Esophagus mucosa (tissue), 1 donor: Measurements from ENCODE around the gene CYTH2. TPM values are rescaled to one million over a fixed set of nuclear protein-coding genes. Genes with fewer than 3 reads are reported as not detected.

ENCODE experiments used
- ATAC-seq: fragments of 200-7000 bp; cut with Tn5 transposase; one replicate; pipeline ENCODE4 v1.9.1; 2020
- total RNA-seq: library from RNA; stranded (reverse); gene quantifications from one replicate; pipeline ENCODE4 v1.2.4, GENCODE V29; 2023
- donor health status: DM: yes; HTN: yes; CAD: no.

Gene CYTH2
- total RNA-seq, 1 donor from 2014 or later: 47.2 TPM

GRCh38 chr19:48452289-48453190, 16.6 kb upstream of the CYTH2 start:
- peak; percentile 51 for ATAC-seq

- no peak for ATAC-seq
Measured at GRCh38 chr19:48454150-48454730, 14.9 kb upstream of the CYTH2 start.

DNA sequence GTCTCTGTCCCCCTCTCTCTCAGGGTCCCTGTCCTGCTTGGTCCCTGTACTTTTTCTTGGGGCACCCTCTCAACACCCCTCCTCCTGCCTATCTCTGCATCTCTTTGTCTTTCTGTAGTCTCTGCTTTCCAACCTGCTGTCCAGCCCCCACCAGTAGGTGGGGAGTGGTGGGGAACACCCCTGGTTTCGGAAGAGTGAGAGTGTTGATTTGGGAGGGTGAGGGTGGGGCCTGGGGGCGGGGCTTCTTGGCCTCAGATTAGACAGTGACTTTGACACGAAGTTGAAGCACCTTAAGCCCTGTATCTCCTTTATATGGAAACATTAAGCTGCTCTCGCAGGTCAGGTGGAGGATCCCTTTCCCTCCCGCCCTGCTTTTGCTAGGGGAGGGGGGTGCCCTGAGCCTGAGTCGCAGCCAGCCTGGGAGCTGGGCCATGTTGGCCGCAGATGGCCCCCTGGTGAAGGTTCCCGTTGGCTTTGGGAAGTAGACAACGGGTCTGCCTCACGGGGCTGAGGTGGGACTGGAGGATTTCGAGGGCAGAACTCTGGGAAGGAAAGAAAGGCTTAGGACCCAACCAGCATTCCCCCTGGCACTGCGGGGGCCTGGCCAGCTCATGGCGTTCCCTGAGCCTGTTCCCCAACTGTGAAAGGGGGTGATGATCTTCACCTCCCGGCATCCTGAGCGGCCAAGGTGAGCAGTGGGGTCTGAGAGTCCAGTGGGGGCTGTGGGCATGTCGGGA, 13.8 kb upstream of the CYTH2 start, which contains the start of gene KCNJ14:
Gene KCNJ14 (plus strand): TSS at position 404 of the 737 bp plus-strand sequence. CDS start 6,151 bp downstream, outside the sequence.
- no peak for ATAC-seq

DNA sequence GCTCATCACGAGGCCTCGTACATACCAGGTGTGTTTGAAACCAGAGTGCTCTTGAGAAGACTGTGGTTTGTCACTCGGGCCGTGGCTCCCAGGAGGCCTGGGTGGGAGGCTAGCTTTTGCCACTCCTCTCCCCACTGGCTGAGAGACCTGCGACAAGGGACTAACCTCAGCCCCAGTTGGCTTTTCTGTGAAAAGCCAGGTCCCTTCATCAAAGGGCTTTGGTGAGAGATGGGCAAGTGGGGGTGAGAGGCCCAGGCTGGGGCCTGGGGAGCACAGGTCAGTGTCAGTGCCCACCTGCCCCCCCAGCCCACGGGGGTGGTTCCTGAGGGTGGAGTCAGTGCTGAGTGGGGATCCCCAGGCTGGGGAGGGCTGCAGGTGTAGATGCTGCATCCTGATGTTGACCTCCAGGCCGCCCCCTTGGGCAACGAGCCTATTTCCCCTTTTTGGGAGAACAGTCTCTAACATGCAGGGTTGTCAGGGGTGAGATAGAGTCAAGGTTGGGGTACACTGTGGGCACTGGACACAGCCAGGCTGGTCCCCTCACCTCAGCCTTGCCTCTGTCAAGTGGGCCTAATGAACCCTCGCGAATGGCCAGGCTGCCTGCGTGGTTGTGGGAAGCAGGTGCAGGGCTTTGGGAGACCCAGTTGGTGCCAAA, 13.1 kb upstream of the CYTH2 start:
- no peak for ATAC-seq

DNA sequence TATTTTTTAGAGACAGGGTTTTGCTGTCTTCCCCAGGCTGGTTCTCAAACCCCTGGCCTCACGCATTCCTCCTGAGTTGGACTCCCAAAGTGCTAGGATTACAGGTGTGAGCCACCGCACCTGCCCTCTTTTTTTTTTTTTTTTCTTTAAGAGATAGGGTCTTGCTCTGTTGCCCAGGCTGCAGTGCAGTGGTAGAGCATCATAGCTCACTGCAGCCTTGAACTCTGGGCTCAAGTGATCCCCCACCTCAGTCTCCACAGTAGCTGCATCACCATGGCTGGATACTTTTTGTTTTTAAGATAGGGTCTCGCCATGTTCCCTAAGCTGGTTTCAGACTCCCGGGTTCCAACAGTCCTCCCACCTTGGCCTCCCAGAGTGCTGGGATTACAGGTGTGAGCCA, 12.3 kb upstream of the CYTH2 start:
- no peak for ATAC-seq

GRCh38 chr19:48458016-48458415, 11.2 kb upstream of the CYTH2 start:
- ATAC-seq: no peak

DNA sequence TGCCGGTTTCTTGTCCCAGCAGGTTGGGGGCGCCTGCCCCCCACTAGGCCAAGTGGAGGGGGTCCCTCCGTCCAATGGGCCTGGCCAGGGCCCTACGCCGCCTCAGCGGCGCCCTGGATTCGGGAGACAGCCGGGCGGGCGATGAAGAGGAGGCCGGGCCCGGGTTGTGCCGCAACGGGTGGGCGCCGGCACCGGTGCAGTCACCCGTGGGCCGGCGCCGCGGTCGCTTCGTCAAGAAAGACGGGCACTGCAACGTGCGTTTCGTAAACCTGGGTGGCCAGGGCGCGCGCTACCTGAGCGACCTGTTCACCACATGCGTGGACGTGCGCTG, 7.6 kb upstream of the CYTH2 start:
- ATAC-seq: no peak

DNA sequence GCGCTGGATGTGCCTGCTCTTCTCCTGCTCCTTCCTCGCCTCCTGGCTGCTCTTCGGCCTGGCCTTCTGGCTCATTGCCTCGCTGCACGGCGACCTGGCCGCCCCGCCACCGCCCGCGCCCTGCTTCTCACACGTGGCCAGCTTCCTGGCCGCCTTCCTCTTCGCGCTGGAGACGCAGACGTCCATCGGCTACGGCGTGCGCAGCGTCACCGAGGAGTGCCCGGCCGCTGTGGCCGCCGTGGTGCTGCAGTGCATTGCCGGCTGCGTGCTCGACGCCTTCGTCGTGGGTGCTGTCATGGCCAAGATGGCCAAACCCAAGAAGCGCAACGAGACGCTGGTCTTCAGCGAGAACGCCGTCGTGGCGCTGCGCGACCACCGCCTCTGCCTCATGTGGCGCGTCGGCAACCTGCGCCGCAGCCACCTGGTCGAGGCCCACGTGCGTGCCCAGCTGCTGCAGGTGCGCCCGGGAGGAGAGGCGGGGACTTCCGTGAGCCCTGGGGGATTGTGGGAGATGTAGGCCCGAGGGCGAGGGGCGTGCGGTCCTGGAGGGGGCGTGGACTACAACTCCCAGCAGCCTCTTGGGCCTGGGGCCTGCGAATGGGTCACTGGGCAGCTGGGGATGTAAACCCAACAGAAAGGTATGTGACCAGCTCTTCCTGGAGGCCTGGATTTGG, 7.0 kb upstream of the CYTH2 start:
- peak; percentile 3 for ATAC-seq

- no peak for ATAC-seq
Measured at GRCh38 chr19:48465215-48465614, 4.0 kb upstream of the CYTH2 start.

DNA sequence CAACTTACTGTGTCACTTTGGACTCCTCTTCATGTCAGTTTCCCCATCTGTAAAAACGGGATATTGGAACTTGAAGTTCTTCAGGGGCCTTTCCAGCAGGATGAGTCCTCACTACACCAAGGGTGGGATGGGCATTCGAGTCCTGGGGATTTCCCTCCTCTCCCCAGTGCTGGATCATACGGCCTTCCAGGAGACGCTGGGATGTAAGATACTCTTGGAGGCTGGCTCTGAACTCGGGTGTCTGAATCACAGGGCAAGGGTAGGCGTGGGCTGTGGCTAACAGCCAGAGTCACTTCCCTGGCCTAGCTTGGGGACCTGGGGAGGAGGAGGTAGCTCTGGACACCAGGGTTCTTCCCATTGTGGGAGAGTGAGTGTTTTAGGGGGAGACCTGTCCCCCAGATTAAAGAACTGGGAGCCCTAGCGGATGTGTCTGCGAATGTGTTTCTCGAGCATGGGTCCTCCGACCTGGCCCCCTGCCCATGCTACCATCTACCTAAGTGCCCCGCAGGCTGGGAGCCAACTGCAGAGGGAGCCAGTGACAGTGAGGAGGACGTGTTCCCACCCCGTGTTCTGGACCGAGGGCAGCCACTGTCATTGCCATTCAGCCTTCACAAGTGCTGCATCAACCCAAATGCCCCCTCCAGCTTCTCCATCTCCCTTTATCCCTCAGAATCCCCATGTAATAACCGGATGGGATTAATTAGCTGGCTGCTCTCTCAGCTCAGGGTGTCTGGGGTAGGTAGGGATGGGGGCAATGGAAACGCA, 2.4 kb upstream of the CYTH2 start:
- no peak for ATAC-seq

- ATAC-seq: peak; percentile 92
Measured at GRCh38 chr19:48468772-48469288, 339 bp upstream of the CYTH2 start.

DNA sequence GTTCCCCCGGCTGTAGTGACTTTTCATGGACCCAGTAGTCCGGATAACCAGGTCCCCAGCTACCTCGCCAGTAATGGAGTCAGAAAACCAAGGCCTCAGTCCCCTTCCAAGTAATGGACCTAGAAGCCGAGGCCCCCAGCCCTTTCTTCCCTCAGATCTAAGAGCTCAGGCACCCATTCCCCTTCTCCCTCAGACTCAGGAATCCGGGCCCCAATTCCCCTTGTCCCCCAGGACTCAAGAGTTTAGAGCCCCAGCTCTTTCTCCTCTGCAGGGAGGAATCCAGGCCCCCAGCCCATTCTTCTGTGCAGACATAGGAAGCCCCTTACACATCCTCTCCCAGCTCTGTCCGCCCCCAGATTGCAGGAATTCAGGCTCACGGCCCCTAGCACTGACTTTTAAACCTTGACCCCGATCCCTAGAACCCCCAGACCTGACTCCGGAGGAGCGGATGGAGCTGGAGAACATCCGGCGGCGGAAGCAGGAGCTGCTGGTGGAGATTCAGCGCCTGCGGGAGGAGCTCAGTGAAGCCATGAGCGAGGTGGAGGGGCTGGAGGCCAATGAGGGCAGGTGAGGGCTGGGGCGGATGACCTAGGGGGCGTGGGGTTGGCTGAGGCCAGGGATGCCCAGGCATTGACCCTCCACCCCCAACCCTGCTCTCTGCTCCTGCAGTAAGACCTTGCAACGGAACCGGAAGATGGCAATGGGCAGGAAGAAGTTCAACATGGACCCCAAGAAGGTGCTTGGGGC, 938 bp downstream of the CYTH2 start:
- ATAC-seq: no peak

DNA sequence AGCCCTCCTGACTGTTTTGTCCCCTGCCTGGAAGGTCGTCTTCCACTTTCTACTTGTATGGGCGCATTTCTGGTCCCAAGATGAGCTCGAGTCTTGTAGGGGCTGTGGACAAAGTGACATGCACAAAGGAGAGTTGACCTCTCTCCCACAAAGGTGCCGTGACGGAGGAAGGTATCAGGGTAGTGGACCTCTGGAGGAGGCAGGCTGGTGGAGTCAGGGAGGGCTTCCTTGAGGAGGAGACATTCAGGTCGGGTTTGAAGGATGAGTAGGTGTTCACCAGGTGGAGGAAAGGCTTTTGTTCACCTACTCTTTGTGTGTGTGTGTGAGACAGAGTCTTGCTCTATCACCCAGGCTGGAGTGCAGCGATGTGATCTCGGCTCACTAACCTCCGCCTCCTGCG, 1.7 kb downstream of the CYTH2 start:
- no peak for ATAC-seq

- no peak for ATAC-seq
Measured at GRCh38 chr19:48471836-48472235, 2.7 kb downstream of the CYTH2 start.

DNA sequence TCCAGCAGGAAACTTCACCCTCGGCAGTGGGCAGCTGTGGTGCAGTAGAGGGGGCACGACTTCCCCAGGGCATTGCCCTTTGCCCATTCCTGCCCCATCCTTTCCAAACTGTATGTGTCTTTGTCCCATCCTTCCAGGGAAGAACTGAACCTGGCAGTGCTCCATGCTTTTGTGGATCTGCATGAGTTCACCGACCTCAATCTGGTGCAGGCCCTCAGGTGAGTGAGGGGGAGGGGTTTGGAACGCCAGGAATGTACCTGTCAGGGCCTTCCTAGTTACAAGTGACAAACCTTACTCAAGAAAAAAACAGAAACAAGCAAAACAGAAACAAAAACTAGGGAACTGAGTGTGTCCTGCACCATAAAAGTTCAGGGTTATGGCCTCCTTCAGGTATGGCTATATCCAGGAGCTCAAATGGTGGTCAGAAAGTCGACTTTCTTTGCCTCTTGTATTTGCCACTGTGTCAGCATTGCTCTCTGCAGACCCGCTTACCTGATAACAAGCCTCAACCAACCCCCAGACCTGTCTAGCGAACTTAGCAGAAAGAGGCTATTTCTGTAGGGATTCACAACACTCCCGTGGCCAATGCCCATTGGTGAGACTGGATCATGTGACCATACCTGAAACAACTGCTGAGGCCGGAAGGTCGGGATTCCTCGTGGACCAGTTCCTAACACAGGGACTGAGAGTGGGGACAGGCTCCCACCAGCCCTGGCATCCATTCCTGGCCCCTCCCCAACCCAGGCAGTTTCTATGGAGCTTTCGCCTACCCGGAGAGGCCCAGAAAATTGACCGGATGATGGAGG, 4.2 kb downstream of the CYTH2 start:
- ATAC-seq: no peak

GRCh38 chr19:48474084-48474592, 5.0 kb downstream of the CYTH2 start:
- ATAC-seq: no peak

DNA sequence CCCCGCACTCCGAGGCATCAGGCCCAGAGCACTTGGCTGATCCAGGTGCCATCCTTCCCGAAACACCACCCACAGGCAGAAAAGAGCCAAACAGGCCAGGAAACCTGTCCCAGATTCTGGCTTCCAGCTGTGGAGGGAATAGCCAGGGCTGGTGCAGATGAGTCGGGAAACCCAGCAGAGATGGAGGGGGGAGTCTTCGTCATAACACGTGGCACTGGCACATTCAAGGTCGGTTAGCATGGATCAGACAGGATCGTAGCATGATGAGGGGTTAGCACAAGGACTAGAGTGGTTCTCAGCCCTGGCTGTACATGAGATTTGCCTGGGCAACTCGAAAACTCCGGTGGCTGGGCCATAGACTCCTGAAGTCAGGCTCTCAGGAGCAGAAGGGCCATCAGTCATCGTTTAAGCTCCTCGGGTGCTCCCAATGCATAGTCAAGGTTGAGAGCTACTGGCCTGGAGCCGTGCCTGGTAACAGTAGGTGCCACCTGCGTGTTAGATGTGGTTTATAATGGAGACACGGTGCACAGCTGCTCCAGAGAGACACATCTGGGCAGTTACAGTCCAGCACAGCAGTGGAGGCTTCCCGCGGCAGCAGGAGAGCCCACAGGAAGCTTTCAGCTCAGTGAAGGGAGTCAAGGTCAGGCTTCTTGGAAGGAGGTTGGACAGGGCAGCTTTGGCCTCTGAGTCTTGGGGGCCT, 6.3 kb downstream of the CYTH2 start:
- no peak for ATAC-seq

DNA sequence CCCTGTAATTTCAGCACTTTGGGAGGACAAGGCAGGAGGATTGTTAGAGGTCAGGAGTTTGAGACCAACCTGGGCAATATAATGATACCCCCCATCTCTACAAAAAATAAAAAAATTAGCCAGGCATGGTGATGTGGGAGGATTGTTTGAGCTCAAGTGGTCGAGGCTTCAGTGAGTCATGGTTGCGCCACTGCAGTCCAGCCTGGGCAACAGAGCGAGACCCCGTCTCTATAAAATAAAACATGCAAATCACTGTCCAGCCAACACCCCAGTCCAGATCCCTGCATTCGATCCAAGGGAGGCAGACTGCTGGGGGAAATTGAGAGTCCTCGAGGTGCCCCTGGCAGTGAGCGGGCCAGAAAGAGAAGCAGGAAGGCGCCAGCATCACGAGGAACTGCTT, 7.0 kb downstream of the CYTH2 start:
- no peak for ATAC-seq
